Sigmoid colon (tissue), 7 donors: ENCODE results near the gene SCAF4. TPM values are rescaled to one million over a fixed set of nuclear protein-coding genes. Genes with fewer than 3 reads are reported as not detected.

Experiments used
- DNase-seq: peaks from one replicate; pipeline ENCODE4 v3.0.0-alpha.2; 2019
- H3K27ac ChIP-seq, 4 donors: fragments of 200-600 bp; sonication (generic); one replicate each; pipeline ENCODE4 v1.5.1; 2016 to 2019; ENCODE audit warnings: mild to moderate bottlenecking in 1 of 4
- H3K27me3 ChIP-seq, 3 donors: fragments of 200-600 bp; sonication (generic); one replicate each; pipeline ENCODE4 v1.5.1; 2019; ENCODE audit warnings: mild to moderate bottlenecking in 1 of 3
- H3K36me3 ChIP-seq, 4 donors: fragments of 200-600 bp; sonication (generic); one replicate each; pipeline ENCODE4 v1.5.1; 2016 to 2019
- H3K4me1 ChIP-seq, 4 donors: fragments of 200-600 bp; sonication (generic); one replicate each; pipeline ENCODE4 v1.5.1; 2017 to 2019
- H3K4me3 ChIP-seq, 4 donors: fragments of 200-600 bp; sonication (generic); one replicate each; pipeline ENCODE4 v1.5.1; 2017 to 2019; ENCODE audit warnings: mild to moderate bottlenecking in 2 of 4, moderate library complexity in 1 of 4
- H3K9me3 ChIP-seq, 4 donors: fragments of 200-600 bp in 3 of 4; sonication (generic) in 3 of 4; one replicate each; pipeline versions ENCODE4 v1.5.1 to v1.6.1; 2013 to 2019
- EP300 ChIP-seq, 4 donors: sonication (generic); formaldehyde crosslinking; IDR thresholded peaks; one replicate each; pipeline ENCODE4 v1.6.1; 2017; ENCODE audit warnings: antibody characterized with exemption in 4 of 4
- POLR2A ChIP-seq, 2 donors: fragments of 450-650 bp; IDR thresholded peaks; one replicate each; pipeline ENCODE4 v1.6.1; 2016; ENCODE audit warnings: antibody characterized with exemption in 2 of 2, mild to moderate bottlenecking in 2 of 2, moderate library complexity in 2 of 2
- POLR2AphosphoS5 ChIP-seq, 4 donors: sonication (generic); formaldehyde crosslinking; IDR thresholded peaks; one replicate each; pipeline ENCODE4 v1.6.1; 2017; ENCODE audit warnings: antibody characterized with exemption in 4 of 4
- WGBS, 2 donors: extraction: QIAGEN DNeasy Blood & Tissue Kit; methylation state at CpG; one replicate each; pipeline ENCODE4 v1.1.7; 2013; 5-methylcytosine and 5-hydroxymethylcytosine counted together
- intact Hi-C: fragments of 100-400 bp; cut with DNase I; formaldehyde crosslinking; loops from one replicate; pipeline ENCODE4 v1.15.1; 2023
- polyA plus RNA-seq, 3 donors: library from polyadenylated mRNA; stranded (reverse); fragments of 200-250 nt; gene quantifications; one replicate each; pipeline ENCODE4 v1.2.3, GENCODE V29; 2013
- total RNA-seq, 4 donors: library from RNA; depleted of rRNA; stranded (reverse); fragments of >200 nt; gene quantifications; one replicate each; pipeline ENCODE4 v1.1.0, GENCODE V29; 2016
- TF ChIP-seq, protein P1 (sequence below), 4 experiments: fragments of 450-650 bp in 3 of 4; fragments of 200-600 bp in 1 of 4; IDR thresholded peaks; one replicate each; pipeline ENCODE4 v1.5.1; 2016 to 2019; ENCODE audit warnings: antibody characterized with exemption in 4 of 4, mild to moderate bottlenecking in 3 of 4, moderate library complexity in 2 of 4
- donor health status: healthy with polysubstance abuse.
- donor health status: Bipolar disorder and iron deficiency.
- donor health status: healthy.

Gene SCAF4
- total and polyA plus RNA-seq, 7 donors, result 6.0 to 19.1 (median 11.4) TPM

DNA sequence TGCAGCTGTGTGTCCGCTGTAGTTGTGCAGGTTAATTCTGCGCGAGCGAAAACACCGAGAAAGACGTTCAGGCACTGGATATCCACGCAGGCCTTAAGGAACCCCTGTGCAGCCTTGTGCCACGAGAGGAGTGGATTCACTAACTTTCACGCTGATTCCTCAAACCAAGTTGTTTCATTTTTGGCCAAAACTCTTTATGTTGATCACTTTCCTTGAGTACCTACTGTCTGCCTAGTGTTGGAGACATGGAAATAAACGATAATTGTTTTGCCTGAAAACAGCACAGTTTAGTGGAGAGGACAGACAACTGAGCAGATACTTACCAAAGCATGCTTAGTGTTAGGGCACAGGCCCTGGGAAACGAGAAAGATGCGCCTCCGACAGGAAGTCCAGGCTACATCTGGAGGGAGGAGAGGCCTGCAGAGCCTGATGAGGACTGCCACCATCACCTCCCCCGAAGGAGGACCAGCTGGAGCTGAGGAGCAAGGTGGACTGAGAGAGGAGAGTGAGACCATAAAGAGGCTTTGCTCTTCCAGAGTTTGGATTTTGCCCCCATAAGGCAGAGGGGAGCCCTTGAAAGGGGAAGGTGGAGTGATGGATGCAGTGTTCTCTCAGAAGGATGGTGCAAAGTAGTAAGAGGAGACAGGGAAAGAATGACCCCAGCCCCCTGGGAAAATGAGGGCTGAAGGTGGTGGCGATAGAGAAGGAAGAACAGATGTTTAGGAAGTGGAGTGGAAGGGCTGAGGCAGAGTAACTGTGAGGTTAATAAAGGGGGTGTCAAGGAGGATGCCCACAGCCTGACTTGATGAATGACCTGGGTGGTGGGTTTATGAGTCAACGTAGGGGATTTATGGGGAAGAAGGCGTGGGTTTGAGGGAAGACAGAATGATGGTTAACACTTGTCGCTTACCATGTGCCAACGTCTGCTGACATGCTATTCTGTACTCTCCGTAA is 956 bp upstream of the SCAF4 start:
- H3K36me3 ChIP-seq, result no peaks in the 10 kb centered on the region
- no peaks in the 10 kb centered on the region for H3K9me3 ChIP-seq
- 25 to 26% methylated on average over 20 of the region's 20 CpGs for WGBS, 2 donors
- intact Hi-C loops, result loop anchor here (1.0 to 5.0 kb wide), 2 partner anchors 74 to 879 kb away; partner anchors contain the start of genes CFAP298 and SOD1
- DNase-seq, result peak; percentile 66
- peaks cover 3 to 45% (median 40%) of the 10 kb centered on the region in 4 donors for H3K4me1 ChIP-seq
- H3K27me3 ChIP-seq, result no peaks in the 10 kb centered on the region
- no peak for TF ChIP-seq EP300 (IDR thresholded peaks at IDR 0.05)
- TF ChIP-seq, protein P1, sequence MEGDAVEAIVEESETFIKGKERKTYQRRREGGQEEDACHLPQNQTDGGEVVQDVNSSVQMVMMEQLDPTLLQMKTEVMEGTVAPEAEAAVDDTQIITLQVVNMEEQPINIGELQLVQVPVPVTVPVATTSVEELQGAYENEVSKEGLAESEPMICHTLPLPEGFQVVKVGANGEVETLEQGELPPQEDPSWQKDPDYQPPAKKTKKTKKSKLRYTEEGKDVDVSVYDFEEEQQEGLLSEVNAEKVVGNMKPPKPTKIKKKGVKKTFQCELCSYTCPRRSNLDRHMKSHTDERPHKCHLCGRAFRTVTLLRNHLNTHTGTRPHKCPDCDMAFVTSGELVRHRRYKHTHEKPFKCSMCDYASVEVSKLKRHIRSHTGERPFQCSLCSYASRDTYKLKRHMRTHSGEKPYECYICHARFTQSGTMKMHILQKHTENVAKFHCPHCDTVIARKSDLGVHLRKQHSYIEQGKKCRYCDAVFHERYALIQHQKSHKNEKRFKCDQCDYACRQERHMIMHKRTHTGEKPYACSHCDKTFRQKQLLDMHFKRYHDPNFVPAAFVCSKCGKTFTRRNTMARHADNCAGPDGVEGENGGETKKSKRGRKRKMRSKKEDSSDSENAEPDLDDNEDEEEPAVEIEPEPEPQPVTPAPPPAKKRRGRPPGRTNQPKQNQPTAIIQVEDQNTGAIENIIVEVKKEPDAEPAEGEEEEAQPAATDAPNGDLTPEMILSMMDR (IDR thresholded peaks at IDR 0.05), result peak in 1 of 4 experiments; percentile 5
- H3K27ac ChIP-seq, result peak overlapping the region; percentile 98 to 99 (median 98)
- peak overlapping the region; percentile 58 to 99 (median 86) for H3K4me3 ChIP-seq

DNA sequence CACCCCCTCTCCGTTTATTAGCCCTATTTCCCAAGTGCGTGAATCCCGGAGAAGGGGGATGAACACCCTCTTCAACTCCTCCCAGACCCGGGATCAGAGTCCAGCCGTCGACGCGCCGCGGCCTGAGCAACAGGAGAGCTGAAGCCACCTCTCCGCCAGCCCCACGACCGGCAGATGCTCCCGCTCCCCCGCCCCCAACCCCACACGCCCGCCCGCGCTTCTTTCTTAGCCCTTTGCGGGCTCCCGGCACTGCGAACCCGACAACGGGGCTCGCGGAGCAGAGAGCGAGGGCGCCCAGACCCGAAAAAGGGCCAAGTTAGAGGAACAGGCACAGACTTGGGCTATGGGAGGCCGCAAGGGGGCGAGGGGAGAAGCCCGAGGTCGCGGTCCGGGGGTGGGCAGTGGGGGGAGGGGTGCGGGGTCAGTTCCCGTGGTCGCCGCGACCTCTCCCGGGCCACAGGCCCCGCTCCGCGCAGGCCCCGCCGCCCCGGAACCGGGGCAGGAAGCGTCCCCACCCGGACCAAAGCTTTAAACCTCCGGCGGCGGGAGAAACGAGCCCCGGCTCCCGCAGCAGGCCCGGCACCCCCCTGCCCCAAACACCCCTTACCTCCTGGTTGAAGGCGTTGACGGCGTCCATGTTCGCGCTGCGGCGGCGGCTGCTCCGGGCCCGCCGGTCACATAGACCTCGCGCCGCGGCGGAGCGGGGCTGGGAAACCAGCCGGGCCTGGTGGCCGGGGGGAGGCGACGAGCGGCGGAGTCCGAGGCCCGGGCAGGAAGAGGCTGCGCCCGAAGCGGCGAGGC is 662 bp downstream of the SCAF4 start:
- intact Hi-C loops, result loop anchor here (5.0 kb wide), 1 partner anchor 881 kb away; the partner anchor contains the start of gene CFAP298
- peak overlapping the region; percentile 76 to 99 (median 96) for H3K4me3 ChIP-seq
- H3K4me1 ChIP-seq, result peaks cover 3 to 56% (median 46%) of the 10 kb centered on the region in 4 donors
- H3K27ac ChIP-seq, result peak overlapping the region; percentile 98 to 99 (median 98)
- no peaks in the 10 kb centered on the region for H3K27me3 ChIP-seq
- no peaks in the 10 kb centered on the region for H3K9me3 ChIP-seq
- TF ChIP-seq EP300 (IDR thresholded peaks at IDR 0.05) (no peak), POLR2A (IDR thresholded peaks at IDR 0.05) (no peak), POLR2AphosphoS5 (IDR thresholded peaks at IDR 0.05) (peak in 1 of 4 donors; percentile 18)
- TF ChIP-seq, protein P1 (IDR thresholded peaks at IDR 0.05), result no peak
- peak; percentile 79 for DNase-seq
- H3K36me3 ChIP-seq, result no peaks in the 10 kb centered on the region
- WGBS, 2 donors, result 1% methylated on average over 86 of the region's 86 CpGs

DNA sequence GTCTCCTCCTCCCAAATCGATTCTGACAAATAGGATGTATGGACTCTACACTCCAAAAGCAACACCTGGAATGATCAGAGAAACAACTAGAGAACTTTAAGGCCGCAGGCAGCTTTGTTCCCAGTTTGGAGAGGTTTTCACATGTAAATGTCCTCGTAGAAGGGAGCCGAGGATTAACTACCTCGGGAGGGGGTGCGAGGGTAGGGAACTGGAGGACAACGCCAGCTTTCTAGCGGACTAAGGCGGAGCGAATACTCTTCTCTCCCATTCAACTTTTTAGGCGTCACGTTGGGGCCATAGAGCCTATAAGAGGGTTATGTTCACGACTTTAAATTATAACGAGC is 1.2 kb downstream of the SCAF4 start:
- no peaks in the 10 kb centered on the region for H3K9me3 ChIP-seq
- no peaks in the 10 kb centered on the region for H3K27me3 ChIP-seq
- H3K4me3 ChIP-seq, result peak overlapping the region; percentile 76 to 99 (median 96)
- intact Hi-C loops, result loop anchor here (5.0 kb wide), 1 partner anchor 882 kb away; the partner anchor contains the start of gene CFAP298
- peaks cover 3 to 60% (median 46%) of the 10 kb centered on the region in 4 donors for H3K4me1 ChIP-seq
- peak overlapping the region; percentile 98 to 99 (median 98) for H3K27ac ChIP-seq
- no peak for DNase-seq
- TF ChIP-seq, protein P1 (IDR thresholded peaks at IDR 0.05), result no peak
- TF ChIP-seq POLR2A (IDR thresholded peaks at IDR 0.05) (no peak), POLR2AphosphoS5 (IDR thresholded peaks at IDR 0.05) (no peak), EP300 (IDR thresholded peaks at IDR 0.05) (no peak)
- 0% methylated on average over 14 of the region's 14 CpGs for WGBS, 2 donors
- no peaks in the 10 kb centered on the region for H3K36me3 ChIP-seq

DNA sequence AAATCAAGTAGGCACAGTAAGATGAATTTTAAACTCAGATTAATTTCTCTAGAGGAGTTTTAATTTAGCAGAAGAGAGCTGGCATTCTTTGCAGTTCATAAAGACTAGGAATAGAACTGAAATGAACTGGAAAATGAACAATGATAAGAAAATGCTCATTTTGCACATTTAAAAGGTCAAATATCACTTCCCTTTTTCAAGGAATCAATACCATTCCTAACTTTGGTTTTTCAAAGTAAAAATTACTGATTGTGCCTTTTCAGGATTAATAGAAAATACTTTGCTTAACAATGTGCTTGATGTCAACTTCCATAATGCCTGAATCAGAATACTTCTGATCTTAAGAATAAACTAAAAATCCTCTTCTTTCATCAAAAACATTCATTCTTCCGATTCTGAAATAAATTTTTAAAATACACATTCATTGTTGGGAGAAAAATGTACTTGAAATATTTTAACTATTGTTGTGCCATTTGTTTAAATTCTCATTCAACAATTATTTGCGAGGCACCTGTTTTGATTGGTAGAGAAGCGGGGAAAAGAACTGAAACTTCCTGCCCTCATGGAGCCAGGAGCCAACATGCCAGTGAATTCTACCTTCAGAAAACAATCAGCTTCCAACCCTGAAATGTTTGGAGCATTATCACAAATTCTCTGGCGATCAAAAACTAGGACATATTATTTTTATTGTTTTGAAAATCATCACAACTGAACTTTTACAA is 2.1 kb downstream of the SCAF4 start:
- Histone ChIP-seq H3K4me3 (peak overlapping the region; percentile 76 to 99 (median 96)), H3K4me1 (peaks cover 3 to 65% (median 50%) of the 10 kb centered on the region in 4 donors), H3K36me3 (no peaks in the 10 kb centered on the region), H3K27ac (peak overlapping the region in 2 of 4 donors; percentile 98 to 99), H3K27me3 (no peaks in the 10 kb centered on the region), H3K9me3 (no peaks in the 10 kb centered on the region)
- TF ChIP-seq EP300 (IDR thresholded peaks at IDR 0.05) (no peak), POLR2AphosphoS5 (IDR thresholded peaks at IDR 0.05) (no peak), POLR2A (IDR thresholded peaks at IDR 0.05) (no peak)
- TF ChIP-seq, protein P1 (IDR thresholded peaks at IDR 0.05), result no peak
- intact Hi-C loops, result loop anchor here (5.0 kb wide), 1 partner anchor 883 kb away; the partner anchor contains the start of gene CFAP298
- DNase-seq, result no peak
- 60 to 67% methylated on average over 4 of the region's 4 CpGs for WGBS, 2 donors
